ENCODE measurements around the gene MEF2C. TPM values are rescaled to one million over a fixed set of nuclear protein-coding genes. Genes with fewer than 3 reads are reported as not detected.

MEF2C gene
- polyA plus RNA-seq, 1 donor (not counting 4 experiments of a cell fraction or from before 2014, with no cell fraction given): 0.10 TPM

DNA sequence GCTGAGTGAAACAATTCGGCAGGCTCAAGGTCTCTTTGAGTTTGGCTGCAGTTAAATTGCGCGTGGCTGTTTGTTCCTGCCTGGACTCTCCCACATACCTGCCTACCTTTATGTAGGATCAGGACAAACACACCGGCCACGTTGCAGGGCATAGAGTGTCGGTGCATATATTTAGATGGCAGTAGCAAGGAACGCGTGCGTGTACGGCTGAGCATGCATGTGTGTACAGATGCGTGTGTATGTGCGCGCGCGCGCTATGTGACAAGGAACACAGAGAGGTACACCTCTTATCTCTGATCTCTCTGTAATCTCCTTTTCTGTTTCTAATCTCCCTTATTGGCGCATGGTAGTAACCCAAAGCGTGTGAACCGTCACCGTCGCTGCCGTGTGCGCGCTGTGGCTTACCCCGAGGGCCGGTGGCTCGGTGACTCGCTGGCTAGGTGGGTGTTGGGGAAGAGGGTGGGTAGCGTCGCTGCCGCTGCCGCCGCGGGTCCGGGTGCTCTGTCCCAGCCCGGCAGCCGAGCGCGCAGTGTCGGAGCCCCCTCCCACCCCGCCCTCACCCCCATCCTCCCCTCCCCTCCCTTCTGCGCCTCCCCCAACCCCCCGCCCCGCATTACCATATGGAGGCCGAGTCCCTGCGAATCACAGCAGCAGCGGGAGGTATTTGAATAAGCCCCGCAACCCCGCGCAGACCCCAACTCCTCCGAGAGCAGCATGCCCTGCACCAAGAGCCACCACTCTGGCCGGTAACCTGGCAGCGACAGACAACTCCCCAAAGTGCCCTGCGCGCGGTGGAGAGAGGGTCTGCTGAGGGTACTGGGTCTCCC, 204.8 kb downstream of the MEF2C start:
- no peak overlapping the region for H3K4me2 ChIP-seq (ENCODE audit: control insufficient read depth, extremely low read depth, insufficient read depth, low read depth, low read length)

DNA sequence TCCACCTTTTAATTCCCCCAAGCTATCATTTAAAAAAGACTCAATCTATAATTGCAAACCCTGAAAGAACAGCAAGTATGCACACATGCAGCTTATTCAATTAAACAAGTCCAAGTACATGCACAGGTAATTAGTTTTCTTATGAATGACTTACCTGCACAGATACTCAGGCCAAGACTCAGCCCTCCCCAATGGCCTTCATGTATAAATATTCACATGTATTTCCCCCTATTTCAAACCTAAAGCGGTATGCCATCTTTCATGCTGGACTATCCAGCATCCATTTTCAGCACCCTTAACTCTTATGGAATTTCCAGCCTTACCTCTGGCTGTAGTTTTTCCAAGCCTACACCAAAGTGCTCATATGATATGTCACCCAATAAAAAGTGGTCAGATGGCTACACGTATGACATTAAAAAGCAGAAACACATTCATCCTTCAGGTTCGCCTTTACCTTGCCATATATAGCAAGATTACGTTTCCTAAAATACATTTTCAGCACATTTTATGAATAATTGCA, 205.5 kb downstream of the MEF2C start:
- Histone ChIP-seq H3K9ac (ENCODE audit: control insufficient read depth, extremely low read depth, insufficient read depth, low read length) (no peak overlapping the region), H3K79me2 (ENCODE audit: control insufficient read depth, insufficient read depth, low read length) (no peaks in the 10 kb centered on the region), H3K4me1 (ENCODE audit: control insufficient read depth, extremely low read depth, insufficient read depth, low read length) (peaks cover 3% of the 10 kb centered on the region), H3K4me3 (ENCODE audit: control insufficient read depth in 2 of 3, extremely low read depth in 1 of 3, insufficient read depth in 2 of 3, low read depth in 1 of 3, low read length in 3 of 3) (no peak overlapping the region), H3K4me2 (ENCODE audit: control insufficient read depth, extremely low read depth, insufficient read depth, low read depth, low read length) (no peak overlapping the region), H3K9me3 (ENCODE audit: control insufficient read depth, low read depth, low read length) (peaks cover 5% of the 10 kb centered on the region), H4K20me1 (ENCODE audit: control insufficient read depth, extremely low read depth, insufficient read depth, low read length) (no peaks in the 10 kb centered on the region), H3K27ac (ENCODE audit: control insufficient read depth, insufficient read depth, low read length) (no peak overlapping the region), H3K27me3 (ENCODE audit: control insufficient read depth, extremely low read depth, insufficient read depth, low read length) (peaks cover 94% of the 10 kb centered on the region), H3K9me1 (ENCODE audit: control insufficient read depth, extremely low read depth, insufficient read depth, low read length) (no peaks in the 10 kb centered on the region), H2AFZ (ENCODE audit: control insufficient read depth, low read length) (no peak overlapping the region), H3K36me3 (ENCODE audit: control insufficient read depth in 2 of 2, extremely low read depth in 1 of 2, insufficient read depth in 2 of 2, low read length in 2 of 2) (no peaks in the 10 kb centered on the region)
- TF ChIP-seq, protein P1, sequence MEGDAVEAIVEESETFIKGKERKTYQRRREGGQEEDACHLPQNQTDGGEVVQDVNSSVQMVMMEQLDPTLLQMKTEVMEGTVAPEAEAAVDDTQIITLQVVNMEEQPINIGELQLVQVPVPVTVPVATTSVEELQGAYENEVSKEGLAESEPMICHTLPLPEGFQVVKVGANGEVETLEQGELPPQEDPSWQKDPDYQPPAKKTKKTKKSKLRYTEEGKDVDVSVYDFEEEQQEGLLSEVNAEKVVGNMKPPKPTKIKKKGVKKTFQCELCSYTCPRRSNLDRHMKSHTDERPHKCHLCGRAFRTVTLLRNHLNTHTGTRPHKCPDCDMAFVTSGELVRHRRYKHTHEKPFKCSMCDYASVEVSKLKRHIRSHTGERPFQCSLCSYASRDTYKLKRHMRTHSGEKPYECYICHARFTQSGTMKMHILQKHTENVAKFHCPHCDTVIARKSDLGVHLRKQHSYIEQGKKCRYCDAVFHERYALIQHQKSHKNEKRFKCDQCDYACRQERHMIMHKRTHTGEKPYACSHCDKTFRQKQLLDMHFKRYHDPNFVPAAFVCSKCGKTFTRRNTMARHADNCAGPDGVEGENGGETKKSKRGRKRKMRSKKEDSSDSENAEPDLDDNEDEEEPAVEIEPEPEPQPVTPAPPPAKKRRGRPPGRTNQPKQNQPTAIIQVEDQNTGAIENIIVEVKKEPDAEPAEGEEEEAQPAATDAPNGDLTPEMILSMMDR (optimal IDR thresholded peaks at IDR 0.05 in 1 of 3, IDR thresholded peaks at IDR 0.05 in 1 of 3, conservative IDR thresholded peaks at IDR 0.05 in 1 of 3; ENCODE audit: extremely low read depth in 1 of 3, insufficient read depth in 2 of 3, low read length in 3 of 3): no peak
- DNase-seq (ENCODE audit: low read depth, low spot score) (no peak), FAIRE-seq (no peak)
- dilution Hi-C loops (cut with MboI; ENCODE audit: extremely low pct_ligation_motif_present, low sequenced_read_pairs): no loop called here

More for the DNA sequence above, 204.8 kb downstream of the MEF2C start:
- no peak overlapping the region for H3K27ac ChIP-seq (ENCODE audit: control insufficient read depth, insufficient read depth, low read length)
- no peaks in the 10 kb centered on the region for H4K20me1 ChIP-seq (ENCODE audit: control insufficient read depth, extremely low read depth, insufficient read depth, low read length)
- no peak for FAIRE-seq
- no peak overlapping the region for H3K4me3 ChIP-seq (ENCODE audit: control insufficient read depth in 2 of 3, extremely low read depth in 1 of 3, insufficient read depth in 2 of 3, low read depth in 1 of 3, low read length in 3 of 3)
- no peak for DNase-seq (ENCODE audit: low read depth, low spot score)
- no peaks in the 10 kb centered on the region for H3K36me3 ChIP-seq (ENCODE audit: control insufficient read depth in 2 of 2, extremely low read depth in 1 of 2, insufficient read depth in 2 of 2, low read length in 2 of 2)
- no peak overlapping the region for H3K9ac ChIP-seq (ENCODE audit: control insufficient read depth, extremely low read depth, insufficient read depth, low read length)
- H3K79me2 ChIP-seq (ENCODE audit: control insufficient read depth, insufficient read depth, low read length): no peaks in the 10 kb centered on the region
- no peaks in the 10 kb centered on the region for H3K9me1 ChIP-seq (ENCODE audit: control insufficient read depth, extremely low read depth, insufficient read depth, low read length)
- peaks cover 5% of the 10 kb centered on the region for H3K9me3 ChIP-seq (ENCODE audit: control insufficient read depth, low read depth, low read length)
- peaks cover 93% of the 10 kb centered on the region for H3K27me3 ChIP-seq (ENCODE audit: control insufficient read depth, extremely low read depth, insufficient read depth, low read length)
- no peak overlapping the region for H2AFZ ChIP-seq (ENCODE audit: control insufficient read depth, low read length)
- TF ChIP-seq, protein P1 (optimal IDR thresholded peaks at IDR 0.05 in 1 of 3, IDR thresholded peaks at IDR 0.05 in 1 of 3, conservative IDR thresholded peaks at IDR 0.05 in 1 of 3; ENCODE audit: extremely low read depth in 1 of 3, insufficient read depth in 2 of 3, low read length in 3 of 3): no peak
- TF ChIP-seq EZH2 (IDR thresholded peaks at IDR 0.05; ENCODE audit: low read length): peak; percentile 20
- dilution Hi-C loops (cut with MboI; ENCODE audit: extremely low pct_ligation_motif_present, low sequenced_read_pairs): no loop called here
- peaks cover 3% of the 10 kb centered on the region for H3K4me1 ChIP-seq (ENCODE audit: control insufficient read depth, extremely low read depth, insufficient read depth, low read length)

All from keratinocyte (primary cell).